Thyroid gland (tissue), 4 donors: ENCODE measurements around the gene VWA5B1. TPM values are rescaled to one million over a fixed set of nuclear protein-coding genes. Genes with fewer than 3 reads are reported as not detected.
"Not testable (repeated sequence)": the region's sequence is repeated elsewhere in the genome, so short reads cannot be mapped to it uniquely, and the experiment has no call there.

ENCODE experiments used
- DNase-seq, 2 donors: peaks; one replicate each; pipeline ENCODE4 v3.0.0-alpha.2; 2019
- H3K27ac ChIP-seq, 3 donors: fragments of 200-600 bp; sonication (generic); 1 replicate in 2 of 3; 2 replicates in 1 of 3; pipeline ENCODE4 v1.5.1; 2016 to 2019; ENCODE audit warnings: mild to moderate bottlenecking in 1 of 3, moderate library complexity in 1 of 3
- H3K27me3 ChIP-seq: fragments of 200-600 bp; sonication (generic); one replicate; pipeline ENCODE4 v1.5.1; 2019
- H3K36me3 ChIP-seq, 2 donors: fragments of 200-600 bp; sonication (generic); one replicate each; pipeline ENCODE4 v1.5.1; 2016 to 2019
- H3K4me1 ChIP-seq, 2 donors: fragments of 200-600 bp; sonication (generic); one replicate each; pipeline ENCODE4 v1.5.1; 2017 to 2019
- H3K4me3 ChIP-seq, 3 donors: fragments of 200-600 bp; sonication (generic); replicated peaks in 1 of 3; 1 replicate in 2 of 3; 2 replicates in 1 of 3; pipeline ENCODE4 v1.5.1; 2016; ENCODE audit warnings: mild to moderate bottlenecking in 1 of 3
- H3K9me3 ChIP-seq: fragments of 200-600 bp; sonication (generic); one replicate; pipeline ENCODE4 v1.5.1; 2017
- CTCF ChIP-seq, 6 experiments: fragments of 200-600 bp in 3 of 6; fragments of 450-650 bp in 3 of 6; sonication (generic) in 3 of 6; IDR thresholded peaks; one replicate each; pipeline ENCODE4 v1.5.1; 2016 to 2019; ENCODE audit warnings: antibody characterized with exemption in 6 of 6, mild to moderate bottlenecking in 2 of 6, inconsistent platforms in 1 of 6, moderate library complexity in 1 of 6
- POLR2A ChIP-seq, 2 donors: fragments of 450-650 bp; IDR thresholded peaks; one replicate each; pipeline ENCODE4 v1.6.1; 2017; ENCODE audit warnings: antibody characterized with exemption in 2 of 2, mild to moderate bottlenecking in 2 of 2, moderate library complexity in 1 of 2
- WGBS, 2 donors: methylation state at CpG; one replicate each; pipeline ENCODE4 v1.1.5; 2017; 5-methylcytosine and 5-hydroxymethylcytosine counted together
- intact Hi-C: fragments of 100-400 bp; cut with DNase I; formaldehyde crosslinking; loops from one replicate; pipeline ENCODE4 v1.15.1; 2023
- total RNA-seq, 4 donors: library from RNA; depleted of rRNA; stranded (reverse); fragments of >200 nt; gene quantifications; one replicate each; pipeline ENCODE4 v1.2.3, GENCODE V29; 2016

VWA5B1 gene
- total RNA-seq, 4 donors from 2014 or later, result 0.45 TPM; not detected in 3

DNA sequence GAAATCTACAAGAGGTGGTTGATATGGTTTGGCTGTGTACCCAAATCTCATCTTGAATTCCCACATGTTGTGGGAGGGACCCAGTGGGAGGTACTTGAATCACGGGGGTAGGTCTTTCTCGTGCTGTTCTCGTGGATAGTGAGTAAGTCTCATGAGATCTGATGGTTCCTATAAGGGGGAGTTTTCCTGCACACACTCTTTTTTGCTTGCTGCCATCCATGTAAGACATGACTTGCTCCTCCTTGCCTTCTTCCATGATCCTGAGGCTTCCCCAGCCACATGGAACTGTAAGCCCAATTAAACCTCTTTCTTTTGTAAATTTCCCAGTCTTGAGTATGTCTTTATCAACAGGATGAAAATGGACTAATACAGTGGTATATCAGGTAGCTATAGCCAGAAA is 5.2 kb upstream of the VWA5B1 start:
- Histone ChIP-seq H3K27ac (no peak overlapping the region), H3K4me3 (no peak overlapping the region), H3K4me1 (peaks cover 3 to 4% of the 10 kb centered on the region in 2 donors), H3K27me3 (no peaks in the 10 kb centered on the region), H3K9me3 (no peaks in the 10 kb centered on the region), H3K36me3 (no peaks in the 10 kb centered on the region)
- no peak for DNase-seq
- no peak for TF ChIP-seq POLR2A (IDR thresholded peaks at IDR 0.05)
- no peak for TF ChIP-seq CTCF (IDR thresholded peaks at IDR 0.05)
- intact Hi-C loops, result no loop called here
- 86 to 95% methylated on average over 3 of the region's 3 CpGs for WGBS, 2 donors

- peaks cover 11 to 14% of the 10 kb centered on the region in 2 donors for H3K4me1 ChIP-seq
- H3K4me3 ChIP-seq, intact Hi-C loops, H3K9me3 ChIP-seq, H3K27me3 ChIP-seq, H3K36me3 ChIP-seq, H3K27ac ChIP-seq, DNase-seq: not testable (repeated sequence)
- 91 to 95% methylated on average over 3 of the region's 3 CpGs for WGBS, 2 donors
These were observed 3.0 kb upstream of the VWA5B1 start for GRCh38 chr1:20287696-20288095.

DNA sequence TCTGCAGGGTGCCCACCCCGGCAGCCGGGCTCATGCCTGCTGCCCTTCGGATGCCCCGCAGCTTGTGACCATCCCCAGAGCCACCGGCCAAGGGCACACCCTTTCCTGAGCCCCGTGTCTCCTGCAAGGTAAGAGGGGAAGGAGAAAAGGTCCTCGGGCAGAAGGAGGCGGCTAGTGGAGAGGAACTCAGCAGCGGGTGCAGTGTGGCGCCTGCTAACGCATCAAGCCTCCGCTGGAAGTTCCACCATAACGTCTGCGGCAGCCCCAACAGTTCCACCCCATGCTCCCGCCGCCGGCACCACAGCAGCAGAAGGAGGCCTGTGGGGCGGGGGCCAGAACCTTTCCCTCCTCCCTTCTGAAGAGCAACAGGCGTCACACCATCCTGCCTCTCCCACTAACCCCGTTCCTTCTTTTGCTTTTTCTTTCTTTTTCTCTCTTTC is 990 bp downstream of the VWA5B1 start:
- TF ChIP-seq POLR2A (IDR thresholded peaks at IDR 0.05) (no peak), CTCF (IDR thresholded peaks at IDR 0.05) (no peak)
- 7% methylated on average over 19 of the region's 20 CpGs for WGBS, 2 donors
- H3K4me3 ChIP-seq, result no peak overlapping the region
- no peaks in the 10 kb centered on the region for H3K36me3 ChIP-seq
- H3K27ac ChIP-seq, result no peak overlapping the region
- H3K27me3 ChIP-seq, result no peaks in the 10 kb centered on the region
- peaks cover 11 to 14% of the 10 kb centered on the region in 2 donors for H3K4me1 ChIP-seq
- intact Hi-C loops, result no loop called here
- DNase-seq, result peak; percentile 10 to 21
- H3K9me3 ChIP-seq, result no peaks in the 10 kb centered on the region

DNA sequence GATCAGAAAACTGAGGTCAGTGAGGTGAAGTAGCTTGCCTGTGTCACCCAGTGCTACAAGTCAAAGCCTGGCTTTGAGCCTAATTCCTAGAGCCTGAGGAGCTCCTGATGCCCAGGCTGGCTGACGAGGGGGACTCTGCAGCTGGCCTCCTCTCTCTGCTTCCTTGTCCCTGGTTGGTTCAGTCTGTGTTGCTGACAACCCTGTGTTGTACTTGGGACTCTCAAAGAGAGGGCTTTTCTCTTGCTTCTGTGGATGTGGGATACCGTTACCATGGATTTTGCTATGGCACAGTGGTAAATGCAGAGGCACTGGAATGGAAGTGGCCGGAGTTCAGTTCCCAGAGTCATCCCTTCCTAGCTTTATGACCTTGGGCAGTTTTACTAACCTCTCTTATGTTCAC is 8.0 kb downstream of the VWA5B1 start:
- intact Hi-C loops, result no loop called here
- no peaks in the 10 kb centered on the region for H3K27me3 ChIP-seq
- H3K36me3 ChIP-seq, result no peaks in the 10 kb centered on the region
- DNase-seq, result no peak
- no peak for TF ChIP-seq POLR2A (IDR thresholded peaks at IDR 0.05)
- no peak for TF ChIP-seq CTCF (IDR thresholded peaks at IDR 0.05)
- H3K4me1 ChIP-seq, result no peaks in the 10 kb centered on the region
- WGBS, 2 donors, result 60 to 93% methylated on average over 3 of the region's 3 CpGs
- H3K27ac ChIP-seq, result no peak overlapping the region
- no peaks in the 10 kb centered on the region for H3K9me3 ChIP-seq
- no peak overlapping the region for H3K4me3 ChIP-seq

- intact Hi-C loops, result no loop called here
- 74 to 85% methylated on average over 13 of the region's 13 CpGs for whole genome bisulfite sequencing, 2 donors
- Histone ChIP-seq H3K4me3 (no peak overlapping the region), H3K27ac (no peak overlapping the region), H3K36me3 (no peaks in the 10 kb centered on the region), H3K9me3 (no peaks in the 10 kb centered on the region), H3K4me1 (no peaks in the 10 kb centered on the region), H3K27me3 (no peaks in the 10 kb centered on the region)
- DNase-seq, result no peak
- TF ChIP-seq CTCF (IDR thresholded peaks at IDR 0.05), result no peak
- TF ChIP-seq POLR2A (IDR thresholded peaks at IDR 0.05), result no peak
These were observed 10.9 kb downstream of the VWA5B1 start for GRCh38 chr1:20301463-20302107.
